ENCODE results near the gene NOLC1. TPM values are rescaled to one million over a fixed set of nuclear protein-coding genes. Genes with fewer than 3 reads are reported as not detected.

Gene NOLC1
- total and polyA plus RNA-seq, 4 donors = 11.6 to 26.3 (median 20.4) TPM

- no peak for TF ChIP-seq FOXA2 (IDR thresholded peaks at IDR 0.05)
- no peak for TF ChIP-seq EGR1 (IDR thresholded peaks at IDR 0.05; ENCODE audit: low read depth in 2 of 2)
- no peak for TF ChIP-seq GABPA (IDR thresholded peaks at IDR 0.05 in 1 of 2, conservative IDR thresholded peaks at IDR 0.05 in 1 of 2)
- TF ChIP-seq FOXA1 (IDR thresholded peaks at IDR 0.05) = no peak
- TF ChIP-seq ATF3 (IDR thresholded peaks at IDR 0.05) = no peak
- no peak for TF ChIP-seq JUND (IDR thresholded peaks at IDR 0.05)
- no peak for TF ChIP-seq SP1 (IDR thresholded peaks at IDR 0.05)
- no peak for TF ChIP-seq CTCF (IDR thresholded peaks at IDR 0.05; ENCODE audit: low read depth, low read length, missing input control)
- no peak for TF ChIP-seq TAF1 (conservative IDR thresholded peaks at IDR 0.05)
- no peak for TF ChIP-seq ZBTB33 (IDR thresholded peaks at IDR 0.05)
- TF ChIP-seq RXRA (IDR thresholded peaks at IDR 0.05) = no peak
- no peak for TF ChIP-seq YY1 (IDR thresholded peaks at IDR 0.05)
- TF ChIP-seq MAX (IDR thresholded peaks at IDR 0.05) = no peak
- no peak for TF ChIP-seq HNF4G (IDR thresholded peaks at IDR 0.05)
- no peak for TF ChIP-seq RAD21 (IDR thresholded peaks at IDR 0.05)
- TF ChIP-seq REST (IDR thresholded peaks at IDR 0.05) = no peak
- no peak for TF ChIP-seq NR2F2 (IDR thresholded peaks at IDR 0.05)
- TF ChIP-seq HNF4A (conservative IDR thresholded peaks at IDR 0.05) = no peak
- no peak for DNase-seq (ENCODE audit: low spot score)
- no peaks in the 10 kb centered on the region for H3K4me1 ChIP-seq (ENCODE audit: control insufficient read depth in 4 of 4, insufficient read depth in 4 of 4, low read length in 3 of 4)
- no peak overlapping the region for H3K27ac ChIP-seq (ENCODE audit: low read depth in 1 of 2, low read length in 2 of 2)
- no peak overlapping the region for H3K9ac ChIP-seq (ENCODE audit: low read depth in 1 of 2, low read length in 2 of 2)
- H3K9me3 ChIP-seq (ENCODE audit: control insufficient read depth in 4 of 4, low read length in 3 of 4) = no peaks in the 10 kb centered on the region
- WGBS = 74% methylated on average over 1 of the region's 1 CpG
- H3K36me3 ChIP-seq (ENCODE audit: control insufficient read depth in 4 of 4, insufficient read depth in 3 of 4, low read depth in 1 of 4, low read length in 3 of 4) = peaks cover 0 to 3% (median under 1%) of the 10 kb centered on the region in 4 donors
- no peaks in the 10 kb centered on the region for H3K27me3 ChIP-seq (ENCODE audit: control insufficient read depth in 4 of 4, insufficient read depth in 4 of 4, low read length in 3 of 4)
- no peak overlapping the region for H3K4me3 ChIP-seq (ENCODE audit: low read depth in 1 of 3, low read length in 3 of 3)
These were observed 49.8 kb upstream of the NOLC1 start for GRCh38 chr10:102102421-102102820.

Measured in liver (tissue), 9 donors.